ENCODE results near the gene FAF2. TPM values are rescaled to one million over a fixed set of nuclear protein-coding genes. Genes with fewer than 3 reads are reported as not detected.
"Not testable (repeated sequence)": the region's sequence is repeated elsewhere in the genome, so short reads cannot be mapped to it uniquely, and the experiment has no call there.

Gene FAF2
- total RNA-seq, 1 donor: 30.1 TPM

- Histone ChIP-seq H3K27me3 (ENCODE audit: insufficient read depth, low read length) (no peaks in the 10 kb centered on the region), H3K4me3 (ENCODE audit: low read length) (no peak overlapping the region), H3K4me1 (ENCODE audit: insufficient read depth, low read length) (peaks cover 15% of the 10 kb centered on the region), H3K9me3 (ENCODE audit: low read depth, low read length) (no peaks in the 10 kb centered on the region)
These were observed 11.5 kb upstream of the FAF2 start for GRCh38 chr5:176436656-176437055.

- H3K4me3 ChIP-seq (ENCODE audit: low read length): no peak overlapping the region
- peaks cover 15% of the 10 kb centered on the region for H3K4me1 ChIP-seq (ENCODE audit: insufficient read depth, low read length)
- no peaks in the 10 kb centered on the region for H3K9me3 ChIP-seq (ENCODE audit: low read depth, low read length)
- no peaks in the 10 kb centered on the region for H3K27me3 ChIP-seq (ENCODE audit: insufficient read depth, low read length)
These were observed 9.0 kb upstream of the FAF2 start for GRCh38 chr5:176438959-176439757.

- Histone ChIP-seq H3K4me3 (ENCODE audit: low read length) (no peak overlapping the region), H3K9me3 (ENCODE audit: low read depth, low read length) (no peaks in the 10 kb centered on the region), H3K27me3 (ENCODE audit: insufficient read depth, low read length) (no peaks in the 10 kb centered on the region), H3K4me1 (ENCODE audit: insufficient read depth, low read length) (peaks cover 14% of the 10 kb centered on the region)
These were observed 7.1 kb upstream of the FAF2 start for GRCh38 chr5:176440927-176441706.

- H3K9me3 ChIP-seq (ENCODE audit: low read depth, low read length): no peaks in the 10 kb centered on the region
- H3K4me3 ChIP-seq (ENCODE audit: low read length): no peak overlapping the region
- peaks cover 14% of the 10 kb centered on the region for H3K4me1 ChIP-seq (ENCODE audit: insufficient read depth, low read length)
- H3K27me3 ChIP-seq (ENCODE audit: insufficient read depth, low read length): no peaks in the 10 kb centered on the region
These were observed 6.3 kb upstream of the FAF2 start for GRCh38 chr5:176441921-176442323.

- not testable (repeated sequence) for H3K4me3 ChIP-seq (ENCODE audit: low read length); H3K27me3 ChIP-seq (ENCODE audit: insufficient read depth, low read length); H3K9me3 ChIP-seq (ENCODE audit: low read depth, low read length)
- H3K4me1 ChIP-seq (ENCODE audit: insufficient read depth, low read length): peaks cover 16% of the 10 kb centered on the region
These were observed 5.3 kb upstream of the FAF2 start for GRCh38 chr5:176442911-176443310.

GRCh38 chr5:176444742-176445141 lies 3.4 kb upstream of the FAF2 start:
- H3K27me3 ChIP-seq (ENCODE audit: insufficient read depth, low read length): no peaks in the 10 kb centered on the region
- H3K4me3 ChIP-seq (ENCODE audit: low read length): no peak overlapping the region
- H3K9me3 ChIP-seq (ENCODE audit: low read depth, low read length): no peaks in the 10 kb centered on the region
- H3K4me1 ChIP-seq (ENCODE audit: insufficient read depth, low read length): peaks cover 28% of the 10 kb centered on the region

GRCh38 chr5:176446028-176446665 lies 2.0 kb upstream of the FAF2 start:
- H3K9me3 ChIP-seq (ENCODE audit: low read depth, low read length): no peaks in the 10 kb centered on the region
- H3K4me3 ChIP-seq (ENCODE audit: low read length): no peak overlapping the region
- H3K4me1 ChIP-seq (ENCODE audit: insufficient read depth, low read length): peaks cover 33% of the 10 kb centered on the region
- no peaks in the 10 kb centered on the region for H3K27me3 ChIP-seq (ENCODE audit: insufficient read depth, low read length)

- no peaks in the 10 kb centered on the region for H3K27me3 ChIP-seq (ENCODE audit: insufficient read depth, low read length)
- H3K4me1 ChIP-seq (ENCODE audit: insufficient read depth, low read length): peaks cover 33% of the 10 kb centered on the region
- H3K9me3 ChIP-seq (ENCODE audit: low read depth, low read length): no peaks in the 10 kb centered on the region
- peak overlapping the region; percentile 66 for H3K4me3 ChIP-seq (ENCODE audit: low read length)
These were observed 1.1 kb upstream of the FAF2 start for GRCh38 chr5:176446884-176447590.

- peak overlapping the region; percentile 66 for H3K4me3 ChIP-seq (ENCODE audit: low read length)
- peaks cover 33% of the 10 kb centered on the region for H3K4me1 ChIP-seq (ENCODE audit: insufficient read depth, low read length)
- no peaks in the 10 kb centered on the region for H3K27me3 ChIP-seq (ENCODE audit: insufficient read depth, low read length)
- no peaks in the 10 kb centered on the region for H3K9me3 ChIP-seq (ENCODE audit: low read depth, low read length)
These were observed 601 bp upstream of the FAF2 start for GRCh38 chr5:176447591-176447977.

- H3K9me3 ChIP-seq (ENCODE audit: low read depth, low read length): no peaks in the 10 kb centered on the region
- H3K4me1 ChIP-seq (ENCODE audit: insufficient read depth, low read length): peaks cover 33% of the 10 kb centered on the region
- no peak overlapping the region for H3K4me3 ChIP-seq (ENCODE audit: low read length)
- no peaks in the 10 kb centered on the region for H3K27me3 ChIP-seq (ENCODE audit: insufficient read depth, low read length)
These were observed 1.9 kb downstream of the FAF2 start for GRCh38 chr5:176450077-176450476.

GRCh38 chr5:176454724-176455394 lies 6.7 kb downstream of the FAF2 start:
- Histone ChIP-seq H3K4me1 (ENCODE audit: insufficient read depth, low read length) (peaks cover 4% of the 10 kb centered on the region), H3K4me3 (ENCODE audit: low read length) (no peak overlapping the region), H3K27me3 (ENCODE audit: insufficient read depth, low read length) (no peaks in the 10 kb centered on the region), H3K9me3 (ENCODE audit: low read depth, low read length) (no peaks in the 10 kb centered on the region)

GRCh38 chr5:176458904-176459561 lies 10.8 kb downstream of the FAF2 start:
- Histone ChIP-seq H3K9me3 (ENCODE audit: low read depth, low read length) (no peaks in the 10 kb centered on the region), H3K4me3 (ENCODE audit: low read length) (no peak overlapping the region), H3K27me3 (ENCODE audit: insufficient read depth, low read length) (no peaks in the 10 kb centered on the region)

GRCh38 chr5:176461349-176461748 lies 13.2 kb downstream of the FAF2 start:
- no peaks in the 10 kb centered on the region for H3K9me3 ChIP-seq (ENCODE audit: low read depth, low read length)
- no peaks in the 10 kb centered on the region for H3K27me3 ChIP-seq (ENCODE audit: insufficient read depth, low read length)
- peaks cover 10% of the 10 kb centered on the region for H3K4me1 ChIP-seq (ENCODE audit: insufficient read depth, low read length)
- H3K4me3 ChIP-seq (ENCODE audit: low read length): no peak overlapping the region

More at GRCh38 chr5:176458904-176459561, 10.8 kb downstream of the FAF2 start:
- no peaks in the 10 kb centered on the region for H3K4me1 ChIP-seq (ENCODE audit: insufficient read depth, low read length)
